ENCODE data around the gene DCDC1.

DCDC1 gene

DNA sequence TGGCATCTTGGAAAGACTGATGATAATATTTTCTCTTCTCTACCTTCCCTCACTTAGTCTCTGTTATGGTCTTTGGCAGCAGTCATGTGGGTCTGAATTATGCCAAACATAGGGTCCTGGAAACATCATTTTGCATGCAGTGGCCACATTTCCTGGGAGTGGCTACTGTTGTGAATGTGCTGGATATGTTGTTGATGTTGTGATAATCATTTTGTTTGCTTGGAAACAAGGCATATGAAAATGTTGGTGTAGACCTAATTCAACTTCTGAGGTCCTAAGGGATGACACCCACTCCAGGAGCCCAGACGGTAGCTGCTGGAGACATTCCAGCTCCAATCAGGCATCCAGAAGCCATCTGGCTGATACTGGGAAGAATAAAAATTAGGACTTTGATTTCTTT is 109.7 kb downstream of the DCDC1 start:
- no peak overlapping the region for H3K9ac ChIP-seq (ENCODE audit: low read length)
- H3K9me3 ChIP-seq (ENCODE audit: low read length), result no peaks in the 10 kb centered on the region
- no peak overlapping the region for H3K4me3 ChIP-seq (ENCODE audit: low read depth in 1 of 2, low read length in 2 of 2)
- H3K27me3 ChIP-seq (ENCODE audit: control insufficient read depth in 1 of 2, insufficient read depth in 2 of 2, low read length in 2 of 2), result no peaks in the 10 kb centered on the region
- no peaks in the 10 kb centered on the region for H3K36me3 ChIP-seq (ENCODE audit: insufficient read depth, low read length)
- no peak overlapping the region for H3K27ac ChIP-seq (ENCODE audit: low read depth, low read length)
- H3K4me1 ChIP-seq (ENCODE audit: insufficient read depth, low read length), result no peaks in the 10 kb centered on the region

DNA sequence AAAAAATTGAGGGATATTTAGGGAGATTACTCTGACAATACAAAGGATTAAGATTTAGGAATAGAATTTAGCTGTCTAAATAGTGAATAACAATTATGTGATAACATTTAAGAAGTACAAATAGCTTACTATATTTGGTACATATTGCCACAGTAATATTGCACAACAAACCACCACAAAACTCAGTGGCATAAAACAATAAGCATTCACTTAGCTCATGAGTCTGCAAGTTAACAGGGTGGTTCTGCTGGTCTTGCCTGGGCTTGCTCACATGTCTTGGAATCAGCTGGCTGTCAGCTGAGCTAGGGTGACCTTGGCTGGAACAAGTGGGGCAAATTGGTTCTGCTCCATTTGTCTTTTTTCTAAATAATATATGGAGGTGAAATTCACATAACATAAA is 115.1 kb downstream of the DCDC1 start:
- H3K27me3 ChIP-seq (ENCODE audit: control insufficient read depth in 1 of 2, insufficient read depth in 2 of 2, low read length in 2 of 2), result no peaks in the 10 kb centered on the region
- no peak overlapping the region for H3K4me3 ChIP-seq (ENCODE audit: low read depth in 1 of 2, low read length in 2 of 2)
- H3K27ac ChIP-seq (ENCODE audit: low read depth, low read length), result no peak overlapping the region
- no peaks in the 10 kb centered on the region for H3K9me3 ChIP-seq (ENCODE audit: low read length)
- no peaks in the 10 kb centered on the region for H3K4me1 ChIP-seq (ENCODE audit: insufficient read depth, low read length)
- H3K9ac ChIP-seq (ENCODE audit: low read length), result no peak overlapping the region
- H3K36me3 ChIP-seq (ENCODE audit: insufficient read depth, low read length), result no peaks in the 10 kb centered on the region

DNA sequence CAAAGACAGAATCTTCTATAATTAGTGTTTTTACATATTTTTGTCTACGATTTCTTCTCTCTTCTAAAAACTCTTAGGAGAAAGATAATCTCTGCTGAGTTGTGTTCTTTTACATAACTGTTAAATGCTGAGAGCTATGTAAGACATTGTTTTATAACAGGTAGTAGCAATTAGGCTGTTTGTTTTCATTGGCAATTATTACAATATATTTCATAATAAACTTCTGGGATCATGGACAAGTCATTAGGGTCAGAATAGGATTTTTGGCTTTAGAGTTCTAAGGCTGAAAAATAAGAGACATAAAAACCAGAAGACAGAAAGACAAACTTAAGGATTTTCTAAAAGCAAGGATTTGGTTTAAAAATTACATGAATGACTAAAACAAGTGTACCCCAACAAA is 120.8 kb downstream of the DCDC1 start:
- Histone ChIP-seq H3K27me3 (ENCODE audit: control insufficient read depth in 1 of 2, insufficient read depth in 2 of 2, low read length in 2 of 2) (no peaks in the 10 kb centered on the region), H3K36me3 (ENCODE audit: insufficient read depth, low read length) (no peaks in the 10 kb centered on the region), H3K4me3 (ENCODE audit: low read depth in 1 of 2, low read length in 2 of 2) (no peak overlapping the region), H3K9ac (ENCODE audit: low read length) (no peak overlapping the region), H3K27ac (ENCODE audit: low read depth, low read length) (no peak overlapping the region), H3K9me3 (ENCODE audit: low read length) (no peaks in the 10 kb centered on the region), H3K4me1 (ENCODE audit: insufficient read depth, low read length) (no peaks in the 10 kb centered on the region)

DNA sequence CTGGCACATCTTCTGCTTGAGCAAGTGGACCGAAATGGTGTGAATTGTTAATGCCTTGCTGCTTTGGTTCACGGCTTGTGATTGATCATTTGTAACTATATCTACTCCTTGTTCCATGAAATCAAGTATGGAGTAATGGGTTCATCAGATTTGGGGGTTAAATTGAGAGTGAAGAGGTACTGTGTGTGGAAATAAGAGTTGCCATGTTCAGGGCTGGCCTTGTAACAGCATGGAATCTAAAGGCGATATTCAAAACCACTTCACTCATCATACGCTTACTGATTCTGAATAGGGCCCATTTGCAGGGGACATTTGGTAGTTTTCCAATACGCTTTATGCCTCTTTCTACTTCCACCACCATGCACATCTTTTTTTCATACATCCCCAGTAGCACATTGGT is 122.2 kb downstream of the DCDC1 start:
- H3K9ac ChIP-seq (ENCODE audit: low read length), result no peak overlapping the region
- H3K4me1 ChIP-seq (ENCODE audit: insufficient read depth, low read length), result no peaks in the 10 kb centered on the region
- H3K9me3 ChIP-seq (ENCODE audit: low read length), result no peaks in the 10 kb centered on the region
- no peak overlapping the region for H3K4me3 ChIP-seq (ENCODE audit: low read depth in 1 of 2, low read length in 2 of 2)
- no peaks in the 10 kb centered on the region for H3K27me3 ChIP-seq (ENCODE audit: control insufficient read depth in 1 of 2, insufficient read depth in 2 of 2, low read length in 2 of 2)
- no peak overlapping the region for H3K27ac ChIP-seq (ENCODE audit: low read depth, low read length)
- no peaks in the 10 kb centered on the region for H3K36me3 ChIP-seq (ENCODE audit: insufficient read depth, low read length)

DNA sequence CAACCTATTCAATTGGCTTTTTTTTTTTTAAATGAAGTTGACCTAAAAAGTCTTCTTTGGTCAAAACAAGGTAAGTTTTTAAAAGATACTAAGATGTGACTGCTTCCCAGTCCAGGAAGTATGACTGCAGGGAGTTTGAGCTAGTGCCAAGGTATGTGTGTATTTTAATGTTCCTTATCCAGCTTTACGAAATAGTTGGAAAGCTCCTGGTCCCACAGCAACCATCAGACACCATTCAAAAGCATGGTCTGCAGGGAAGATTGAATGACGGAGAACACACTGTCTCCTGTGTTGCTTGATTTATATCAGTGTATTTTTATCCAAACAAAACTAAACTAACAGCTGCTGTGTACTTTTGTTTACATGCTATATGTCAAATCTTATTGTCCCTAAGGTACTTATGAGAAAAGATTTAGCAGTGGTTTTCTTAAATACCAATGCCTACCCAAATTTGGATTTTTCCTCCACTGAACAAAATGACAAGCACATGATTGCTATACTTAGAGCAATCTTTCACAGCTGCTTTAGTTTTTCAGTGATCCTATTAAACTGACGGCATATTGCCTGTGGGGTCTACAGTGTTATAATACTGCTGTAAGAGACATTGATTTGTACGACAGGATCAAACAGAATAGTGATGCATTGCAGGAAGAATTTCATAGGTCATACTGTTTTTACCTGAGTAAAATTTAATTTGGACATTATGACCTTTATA is 122.9 kb downstream of the DCDC1 start:
- Histone ChIP-seq H3K9me3 (ENCODE audit: low read length) (no peaks in the 10 kb centered on the region), H3K36me3 (ENCODE audit: insufficient read depth, low read length) (no peaks in the 10 kb centered on the region), H3K4me3 (ENCODE audit: low read depth in 1 of 2, low read length in 2 of 2) (no peak overlapping the region), H3K27ac (ENCODE audit: low read depth, low read length) (no peak overlapping the region), H3K9ac (ENCODE audit: low read length) (no peak overlapping the region), H3K4me1 (ENCODE audit: insufficient read depth, low read length) (no peaks in the 10 kb centered on the region), H3K27me3 (ENCODE audit: control insufficient read depth in 1 of 2, insufficient read depth in 2 of 2, low read length in 2 of 2) (no peaks in the 10 kb centered on the region)

DNA sequence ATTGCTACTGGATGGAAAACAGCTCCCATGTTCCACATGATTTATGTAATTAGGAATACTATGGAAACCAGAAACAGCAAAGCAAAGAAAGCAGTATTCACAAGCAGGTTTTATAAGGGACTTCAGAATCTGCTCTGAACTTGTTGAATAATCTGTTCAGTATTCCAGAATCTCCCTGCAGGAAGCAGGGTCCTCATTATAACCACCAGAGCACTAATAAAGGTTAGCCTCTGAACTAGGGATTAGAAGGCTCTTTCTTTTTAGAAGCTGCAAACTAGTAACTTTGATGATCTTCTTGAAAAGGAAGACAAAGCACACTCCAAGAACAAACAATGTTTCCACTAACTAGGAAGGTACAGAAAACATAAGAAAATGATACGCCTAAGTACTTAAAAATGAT is 125.8 kb downstream of the DCDC1 start:
- Histone ChIP-seq H3K9ac (ENCODE audit: low read length) (no peak overlapping the region), H3K4me3 (ENCODE audit: low read depth in 1 of 2, low read length in 2 of 2) (no peak overlapping the region), H3K27ac (ENCODE audit: low read depth, low read length) (no peak overlapping the region), H3K9me3 (ENCODE audit: low read length) (no peaks in the 10 kb centered on the region), H3K4me1 (ENCODE audit: insufficient read depth, low read length) (no peaks in the 10 kb centered on the region), H3K36me3 (ENCODE audit: insufficient read depth, low read length) (no peaks in the 10 kb centered on the region), H3K27me3 (ENCODE audit: control insufficient read depth in 1 of 2, insufficient read depth in 2 of 2, low read length in 2 of 2) (no peaks in the 10 kb centered on the region)

DNA sequence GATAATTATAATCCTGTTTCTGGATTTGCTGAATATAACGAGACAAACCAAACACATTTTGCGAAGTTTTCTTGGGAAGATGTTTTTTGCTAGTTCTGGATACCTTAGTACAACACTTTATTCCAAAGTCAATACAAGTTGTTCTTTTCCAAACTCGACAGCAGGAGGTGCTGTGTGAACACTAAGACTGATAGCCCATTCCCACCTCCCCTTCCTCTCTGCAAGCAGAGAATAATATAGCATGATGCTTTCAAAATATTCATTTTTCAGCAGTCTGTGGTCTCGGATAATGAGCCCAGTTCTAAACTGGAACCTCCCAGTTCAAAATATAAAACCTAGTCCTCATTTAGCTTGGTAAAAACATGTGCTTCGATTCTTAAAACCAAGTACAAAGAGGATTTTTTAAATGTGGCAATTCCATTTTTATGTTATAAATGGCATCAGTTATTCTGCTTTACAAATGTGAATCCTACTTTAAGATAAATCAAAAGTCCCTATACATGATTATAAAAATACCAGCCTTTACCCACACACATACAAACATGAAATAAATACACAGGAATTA is 129.1 kb downstream of the DCDC1 start:
- Histone ChIP-seq H3K27ac (ENCODE audit: low read depth, low read length) (no peak overlapping the region), H3K36me3 (ENCODE audit: insufficient read depth, low read length) (no peaks in the 10 kb centered on the region), H3K27me3 (ENCODE audit: control insufficient read depth in 1 of 2, insufficient read depth in 2 of 2, low read length in 2 of 2) (no peaks in the 10 kb centered on the region), H3K9ac (ENCODE audit: low read length) (no peak overlapping the region), H3K9me3 (ENCODE audit: low read length) (no peaks in the 10 kb centered on the region), H3K4me1 (ENCODE audit: insufficient read depth, low read length) (no peaks in the 10 kb centered on the region), H3K4me3 (ENCODE audit: low read depth in 1 of 2, low read length in 2 of 2) (no peak overlapping the region)

DNA sequence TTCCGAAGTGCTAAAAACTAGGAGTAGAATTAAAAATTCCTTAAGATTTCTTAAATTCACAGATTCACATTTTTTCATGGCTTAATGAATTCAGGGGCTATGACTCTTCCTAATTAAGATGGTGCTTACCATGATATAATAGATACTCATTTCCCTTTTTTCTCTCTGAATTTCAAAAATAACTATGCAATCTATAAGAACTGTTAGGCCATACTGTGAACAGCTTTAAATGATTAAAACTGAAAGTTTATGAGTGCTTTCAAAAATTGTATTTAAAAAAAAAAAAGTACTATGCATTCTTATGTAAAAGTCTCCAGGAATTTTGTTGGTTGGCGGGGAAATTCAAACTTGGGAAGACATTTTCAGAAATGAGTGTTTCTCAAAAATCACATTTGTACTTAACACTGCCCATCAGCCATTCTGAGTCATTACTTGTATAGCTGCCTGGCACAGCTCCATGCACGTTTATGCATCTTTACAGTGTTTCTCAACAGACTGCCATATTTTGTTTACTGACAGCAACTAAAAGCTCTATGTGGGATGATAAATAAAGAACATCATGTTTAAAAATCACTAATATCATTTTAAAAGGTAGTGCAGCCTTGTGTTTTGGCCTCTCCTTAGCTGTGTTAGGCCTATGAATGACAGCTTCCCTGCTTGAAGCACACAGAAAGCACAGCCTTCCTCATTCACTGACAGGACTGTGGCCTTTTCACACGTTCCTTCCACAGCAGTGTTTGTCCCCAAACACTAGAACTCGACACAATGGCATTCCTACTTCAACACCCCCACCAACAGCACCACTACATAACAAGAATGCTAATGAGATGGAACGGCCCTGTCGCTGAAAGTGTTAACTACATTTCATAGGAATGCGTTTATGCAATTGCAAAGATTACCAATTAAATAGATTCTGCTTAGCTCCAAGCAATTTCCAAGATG is 131.4 kb downstream of the DCDC1 start:
- no peaks in the 10 kb centered on the region for H3K4me1 ChIP-seq (ENCODE audit: insufficient read depth, low read length)
- H3K4me3 ChIP-seq (ENCODE audit: low read depth in 1 of 2, low read length in 2 of 2), result no peak overlapping the region
- no peaks in the 10 kb centered on the region for H3K36me3 ChIP-seq (ENCODE audit: insufficient read depth, low read length)
- H3K27ac ChIP-seq (ENCODE audit: low read depth, low read length), result no peak overlapping the region
- H3K9me3 ChIP-seq (ENCODE audit: low read length), result no peaks in the 10 kb centered on the region
- H3K27me3 ChIP-seq (ENCODE audit: control insufficient read depth in 1 of 2, insufficient read depth in 2 of 2, low read length in 2 of 2), result no peaks in the 10 kb centered on the region
- no peak overlapping the region for H3K9ac ChIP-seq (ENCODE audit: low read length)

DNA sequence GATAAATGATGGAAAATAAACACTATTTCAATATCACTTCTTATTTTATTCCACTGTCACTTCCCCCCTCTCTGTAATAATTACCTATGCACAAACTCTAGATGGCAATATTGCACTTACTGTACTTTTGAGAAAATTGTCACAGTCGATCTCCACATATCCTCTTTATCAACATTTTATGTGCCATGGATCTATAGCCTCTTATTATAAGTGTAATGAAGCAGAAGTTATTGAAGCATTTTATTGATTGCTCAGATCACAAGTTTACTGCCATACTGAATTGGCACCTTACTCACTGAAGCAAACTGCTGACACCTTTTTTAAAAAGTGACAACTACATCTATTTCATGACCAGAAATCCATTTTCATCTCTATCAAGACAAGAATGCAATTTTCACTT is 133.4 kb downstream of the DCDC1 start:
- no peak overlapping the region for H3K27ac ChIP-seq (ENCODE audit: low read depth, low read length)
- H3K9ac ChIP-seq (ENCODE audit: low read length), result no peak overlapping the region
- H3K36me3 ChIP-seq (ENCODE audit: insufficient read depth, low read length), result no peaks in the 10 kb centered on the region
- no peak overlapping the region for H3K4me3 ChIP-seq (ENCODE audit: low read depth in 1 of 2, low read length in 2 of 2)
- H3K9me3 ChIP-seq (ENCODE audit: low read length), result no peaks in the 10 kb centered on the region
- no peaks in the 10 kb centered on the region for H3K27me3 ChIP-seq (ENCODE audit: control insufficient read depth in 1 of 2, insufficient read depth in 2 of 2, low read length in 2 of 2)
- no peaks in the 10 kb centered on the region for H3K4me1 ChIP-seq (ENCODE audit: insufficient read depth, low read length)

DNA sequence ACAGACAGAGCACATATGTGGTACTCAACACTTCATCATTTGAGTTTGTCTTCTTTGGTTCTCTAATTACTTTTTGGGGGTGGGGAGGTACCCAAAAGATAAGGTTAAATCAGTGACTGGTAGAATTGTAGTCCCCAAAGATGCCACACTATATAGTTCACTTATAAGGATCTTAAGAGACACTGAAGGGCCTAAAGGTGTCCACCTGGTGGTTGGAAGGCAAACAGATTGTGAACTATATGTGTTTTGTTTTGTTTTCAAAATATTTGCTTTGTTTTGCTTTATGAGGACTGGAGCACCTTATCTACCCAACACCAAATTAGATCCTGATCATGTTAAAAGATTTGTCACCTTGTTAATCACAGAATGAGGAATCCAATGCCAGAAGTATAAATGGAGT is 136.1 kb downstream of the DCDC1 start:
- H3K36me3 ChIP-seq (ENCODE audit: insufficient read depth, low read length), result no peaks in the 10 kb centered on the region
- no peak overlapping the region for H3K9ac ChIP-seq (ENCODE audit: low read length)
- H3K4me3 ChIP-seq (ENCODE audit: low read depth in 1 of 2, low read length in 2 of 2), result no peak overlapping the region
- no peaks in the 10 kb centered on the region for H3K4me1 ChIP-seq (ENCODE audit: insufficient read depth, low read length)
- H3K27me3 ChIP-seq (ENCODE audit: control insufficient read depth in 1 of 2, insufficient read depth in 2 of 2, low read length in 2 of 2), result no peaks in the 10 kb centered on the region
- no peak overlapping the region for H3K27ac ChIP-seq (ENCODE audit: low read depth, low read length)
- no peaks in the 10 kb centered on the region for H3K9me3 ChIP-seq (ENCODE audit: low read length)

DNA sequence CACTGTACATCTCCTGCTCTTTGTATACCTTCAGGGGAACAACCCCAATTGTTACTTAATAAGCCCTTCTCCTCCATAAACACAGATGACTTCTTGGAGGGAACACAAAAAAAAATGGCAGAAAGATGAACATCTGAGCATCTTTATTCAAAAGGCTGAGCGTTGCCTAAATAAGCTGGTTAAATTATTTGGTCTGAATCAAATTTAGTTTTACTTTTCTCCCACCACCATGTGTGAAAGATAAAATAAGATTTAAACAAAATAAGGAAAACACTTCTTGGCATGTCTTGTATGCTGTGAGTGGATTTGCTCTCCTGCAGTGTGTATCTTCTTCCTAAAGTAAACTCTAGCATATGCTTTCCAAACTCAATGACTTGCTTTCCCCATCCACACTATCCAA is 137.9 kb downstream of the DCDC1 start:
- no peaks in the 10 kb centered on the region for H3K4me1 ChIP-seq (ENCODE audit: insufficient read depth, low read length)
- H3K9ac ChIP-seq (ENCODE audit: low read length), result no peak overlapping the region

More for the DNA sequence above, 137.9 kb downstream of the DCDC1 start:
- Histone ChIP-seq H3K4me3 (ENCODE audit: low read depth in 1 of 2, low read length in 2 of 2) (no peak overlapping the region), H3K36me3 (ENCODE audit: insufficient read depth, low read length) (no peaks in the 10 kb centered on the region), H3K27me3 (ENCODE audit: control insufficient read depth in 1 of 2, insufficient read depth in 2 of 2, low read length in 2 of 2) (no peaks in the 10 kb centered on the region), H3K9me3 (ENCODE audit: low read length) (no peaks in the 10 kb centered on the region), H3K27ac (ENCODE audit: low read depth, low read length) (no peak overlapping the region)

All from muscle layer of colon (tissue), 2 donors.